H1 (cell line): Measurements from ENCODE around the gene KLC4. TPM values are rescaled to one million over a fixed set of nuclear protein-coding genes. Genes with fewer than 3 reads are reported as not detected.

Experiments used
- CTCF ChIA-PET: fragments of 300-600 bp; sonication (Branson Sonifier 250); formaldehyde crosslinking; loops from one replicate; lab custom pipeline; 2021; ENCODE audit not compliant: partially characterized antibody; lab: Charles Lee
- POLR2A ChIA-PET: fragments of 300-600 bp; sonication (Branson Sonifier 250); formaldehyde crosslinking; loops from one replicate; lab custom pipeline; 2021; ENCODE audit warnings: inconsistent platforms; ENCODE audit not compliant: partially characterized antibody; lab: Charles Lee
- DNase-seq, 2 experiments: peaks; one replicate each; pipeline versions ENCODE4 v3.0.0 to v3.0.0-alpha.2; 2010 to 2022; ENCODE audit warnings: low spot score in 2 of 2, low read depth in 1 of 2, mixed read lengths in 1 of 2
- FAIRE-seq: peaks from 2 replicates; lab custom pipeline; 2011; peaks lifted over from hg19 to GRCh38; lab: Jason Lieb, UNC
- H2AFZ ChIP-seq: 2 replicates; pipeline ENCODE4 v1.8.1; 2012; ENCODE audit warnings: low read length, inconsistent platforms
- H2AK5ac ChIP-seq: 2 replicates; pipeline ENCODE4 v1.6.1; 2013; ENCODE audit warnings: low read depth, low read length
- H2BK120ac ChIP-seq: replicated peaks from 2 replicates; pipeline ENCODE3; 2013; ENCODE audit warnings: low read depth, low read length, inconsistent platforms
- H2BK12ac ChIP-seq: 2 replicates; pipeline ENCODE4 v1.6.1; 2013; ENCODE audit warnings: low read depth, low read length
- H2BK15ac ChIP-seq: 2 replicates; pipeline ENCODE4 v1.6.1; 2013; ENCODE audit warnings: low read length
- H2BK20ac ChIP-seq: 2 replicates; pipeline ENCODE4 v1.6.1; 2013; ENCODE audit warnings: low read length
- H2BK5ac ChIP-seq: 2 replicates; pipeline ENCODE4 v1.6.1; 2013; ENCODE audit warnings: low read depth, low read length
- H3K14ac ChIP-seq: 2 replicates; pipeline ENCODE4 v1.6.1; 2013; ENCODE audit warnings: inconsistent platforms; ENCODE audit not compliant: insufficient read length
- H3K18ac ChIP-seq: 2 replicates; pipeline ENCODE4 v1.6.1; 2013; ENCODE audit warnings: low read length; ENCODE audit errors: extremely low read depth
- H3K23ac ChIP-seq: 2 replicates; pipeline ENCODE4 v1.6.1; 2013; ENCODE audit warnings: inconsistent platforms; ENCODE audit not compliant: insufficient read length
- H3K23me2 ChIP-seq: 2 replicates; pipeline ENCODE4 v1.6.1; 2013; ENCODE audit warnings: low read depth, low read length
- H3K27ac ChIP-seq: 2 replicates; pipeline ENCODE4 v1.6.1; 2011; ENCODE audit warnings: low read depth, low read length, inconsistent platforms
- H3K27me3 ChIP-seq, 4 experiments: replicated peaks in 1 of 4; 1 replicate in 1 of 4; 2 replicates in 3 of 4; pipeline versions ENCODE4 v1.6.1 to v1.8.1; 2011 to 2013; ENCODE audit warnings: low read length in 3 of 4, mild to moderate bottlenecking in 3 of 4, inconsistent platforms in 2 of 4, mixed read lengths in 2 of 4, moderate library complexity in 1 of 4; ENCODE audit not compliant: control insufficient read depth in 3 of 4, insufficient read depth in 3 of 4; ENCODE audit errors: extremely low read depth in 1 of 4
- H3K36me3 ChIP-seq, 4 experiments: 2 replicates each; pipeline versions ENCODE4 v1.6.1 to v1.8.1; 2011 to 2013; ENCODE audit warnings: mild to moderate bottlenecking in 4 of 4, low read length in 3 of 4, moderate library complexity in 2 of 4, control low read depth in 1 of 4, inconsistent platforms in 1 of 4; ENCODE audit not compliant: insufficient read depth in 4 of 4, control insufficient read depth in 2 of 4
- H3K4ac ChIP-seq: replicated peaks from 2 replicates; pipeline ENCODE3; 2013; ENCODE audit warnings: low read length, low read depth, mixed read lengths, inconsistent platforms; ENCODE audit not compliant: insufficient read length
- H3K4me1 ChIP-seq, 4 experiments: replicated peaks in 1 of 4; 1 replicate in 1 of 4; 2 replicates in 3 of 4; pipeline versions ENCODE4 v1.6.1 to v1.8.1; 2011 to 2013; ENCODE audit warnings: low read length in 3 of 4, inconsistent platforms in 2 of 4, mixed read lengths in 1 of 4; ENCODE audit not compliant: insufficient read depth in 4 of 4, control insufficient read depth in 3 of 4
- H3K4me2 ChIP-seq, 2 experiments: 2 replicates each; pipeline versions ENCODE4 v1.6.1 to v1.8.1; 2011 to 2013; ENCODE audit warnings: low read depth in 2 of 2, low read length in 2 of 2, control low read depth in 1 of 2, inconsistent platforms in 1 of 2, mild to moderate bottlenecking in 1 of 2; ENCODE audit not compliant: insufficient read depth in 1 of 2
- H3K4me3 ChIP-seq, 4 experiments: fragments of 200-600, 300-600 bp in 1 of 4; sonication (generic), shearing (Covaris generic), sonication (Bioruptor Twin) in 1 of 4; 2 replicates each; pipeline versions ENCODE4 v1.5.1 to v1.8.1; 2011 to 2016; ENCODE audit warnings: low read length in 4 of 4, low read depth in 3 of 4, control low read depth in 2 of 4, inconsistent platforms in 2 of 4, mild to moderate bottlenecking in 2 of 4, mixed read lengths in 1 of 4, moderate library complexity in 1 of 4; ENCODE audit not compliant: insufficient read depth in 2 of 4; ENCODE audit errors: extremely low read depth in 1 of 4
- H3K56ac ChIP-seq: replicated peaks from 2 replicates; pipeline ENCODE3; 2013; ENCODE audit warnings: low read depth, mild to moderate bottlenecking, mixed read lengths, low read length, inconsistent platforms; ENCODE audit not compliant: insufficient read length
- H3K79me1 ChIP-seq: 2 replicates; pipeline ENCODE4 v1.6.1; 2013; ENCODE audit warnings: low read depth, low read length, control low read depth
- H3K79me2 ChIP-seq, 2 experiments: 2 replicates each; pipeline versions ENCODE4 v1.6.1 to v1.8.1; 2012 to 2013; ENCODE audit warnings: low read length in 2 of 2, mild to moderate bottlenecking in 2 of 2, inconsistent platforms in 1 of 2; ENCODE audit not compliant: insufficient read depth in 2 of 2, control insufficient read depth in 1 of 2
- H3K9ac ChIP-seq, 4 experiments: replicated peaks in 1 of 4; 1 replicate in 1 of 4; 2 replicates in 3 of 4; pipeline versions ENCODE4 v1.6.1 to v1.8.1; 2011 to 2013; ENCODE audit warnings: low read depth in 3 of 4, low read length in 3 of 4, control low read depth in 2 of 4, mild to moderate bottlenecking in 2 of 4, moderate library complexity in 2 of 4, inconsistent platforms in 1 of 4; ENCODE audit errors: extremely low read depth in 1 of 4
- H3K9me3 ChIP-seq, 2 experiments: 2 replicates each; pipeline versions ENCODE4 v1.6.1 to v1.8.1; 2012 to 2013; ENCODE audit warnings: mild to moderate bottlenecking in 2 of 2, moderate library complexity in 2 of 2, control low read depth in 1 of 2, inconsistent platforms in 1 of 2, low read depth in 1 of 2, low read length in 1 of 2, mixed read lengths in 1 of 2; ENCODE audit not compliant: insufficient read depth in 2 of 2
- H4K20me1 ChIP-seq, 2 experiments: replicated peaks in 1 of 2; 2 replicates each; pipeline versions ENCODE3 to v1.8.1; 2011 to 2013; ENCODE audit warnings: inconsistent platforms in 2 of 2, low read length in 2 of 2, mild to moderate bottlenecking in 1 of 2; ENCODE audit not compliant: insufficient read depth in 2 of 2, control insufficient read depth in 1 of 2
- H4K5ac ChIP-seq: 2 replicates; pipeline ENCODE4 v1.6.1; 2013; ENCODE audit warnings: low read length, low read depth, mixed read lengths, inconsistent platforms; ENCODE audit not compliant: insufficient read length
- H4K8ac ChIP-seq: 2 replicates; pipeline ENCODE4 v1.8.0; 2013; ENCODE audit warnings: mild to moderate bottlenecking, moderate library complexity, low read length, inconsistent platforms; ENCODE audit not compliant: insufficient read depth; ENCODE audit errors: extremely low read depth
- H4K91ac ChIP-seq: replicated peaks from 2 replicates; pipeline ENCODE3; 2013; ENCODE audit warnings: low read length, mixed read lengths, inconsistent platforms; ENCODE audit not compliant: insufficient read length
- CBX5 ChIP-seq: fragments of 300-800, 300-1000 bp; sonication (generic); IDR thresholded peaks from 2 replicates; pipeline ENCODE4 v1.7.1; 2016; ENCODE audit warnings: antibody characterized with exemption, low read length, low read depth
- CBX8 ChIP-seq: fragments of 300-800, 300-1000 bp; sonication (generic); IDR thresholded peaks from 2 replicates; pipeline ENCODE4 v1.7.1; 2016; ENCODE audit warnings: low read depth, low read length, borderline replicate concordance
- EGR1 ChIP-seq: IDR thresholded peaks from 2 replicates; pipeline ENCODE4 v1.6.1; 2011; ENCODE audit warnings: low read depth, low read length, borderline replicate concordance
- GABPA ChIP-seq: IDR thresholded peaks from 2 replicates; pipeline ENCODE4 v1.6.1; 2011; ENCODE audit warnings: mild to moderate bottlenecking, low read length, moderate library complexity, borderline replicate concordance; ENCODE audit not compliant: insufficient read depth
- GTF2F1 ChIP-seq: IDR thresholded peaks from 2 replicates; pipeline ENCODE4 v1.6.1; 2012; ENCODE audit warnings: low read depth, low read length, improper control_type of control experiment, borderline replicate concordance
- JUN ChIP-seq: IDR thresholded peaks from 2 replicates; pipeline ENCODE4 v1.6.1; 2011; ENCODE audit warnings: low read depth, mild to moderate bottlenecking, improper control_type of control experiment, low read length
- JUND ChIP-seq: IDR thresholded peaks from 2 replicates; pipeline ENCODE4 v1.6.1; 2011; ENCODE audit warnings: mild to moderate bottlenecking, improper control_type of control experiment, low read length
- RFX5 ChIP-seq: IDR thresholded peaks from 2 replicates; pipeline ENCODE4 v1.6.1; 2011; ENCODE audit warnings: low read depth, low read length, improper control_type of control experiment, borderline replicate concordance
- TCF12 ChIP-seq: IDR thresholded peaks from 2 replicates; pipeline ENCODE4 v1.6.1; 2011; ENCODE audit warnings: low read depth, mild to moderate bottlenecking, low read length
- YY1 ChIP-seq: IDR thresholded peaks from 2 replicates; pipeline ENCODE4 v1.6.1; 2011; ENCODE audit warnings: low read depth, mild to moderate bottlenecking, low read length
- ZNF274 ChIP-seq: IDR thresholded peaks from 2 replicates; pipeline ENCODE4 v1.7.0; 2012; ENCODE audit warnings: low read length, borderline replicate concordance; ENCODE audit errors: extremely low read depth
- WGBS, 2 experiments: shearing (Covaris generic) in 1 of 2; methylation state at CpG; one replicate each; pipeline versions ENCODE4 v1.1.6 to v1.1.7; 2013 to 2015; ENCODE audit warnings: low lambda C conversion rate in 2 of 2, mixed read lengths in 2 of 2, inconsistent platforms in 1 of 2, low coverage in 1 of 2, missing lambda C conversion rate in 1 of 2; ENCODE audit not compliant: insufficient replicate concordance in 2 of 2, insufficient coverage in 1 of 2, insufficient read length in 1 of 2; ENCODE audit errors: extremely low coverage in 1 of 2, missing lambda C conversion rate in 1 of 2; 5-methylcytosine and 5-hydroxymethylcytosine counted together
- polyA plus RNA-seq, 7 experiments: library from polyadenylated mRNA; depleted of rRNA in 3 of 7; stranded (reverse) in 5 of 7; unstranded in 2 of 7; fragments of >200 nt in 5 of 7; fragments of 200-250 nt in 2 of 7; gene quantifications; 1 replicate in 5 of 7; 2 replicates in 1 of 7; 4 replicates in 1 of 7; pipeline versions ENCODE4 v1.2.1 to v1.2.3, GENCODE V29; 2011 to 2013; ENCODE audit warnings: missing spikeins in 2 of 7, mixed read lengths in 2 of 7
- total RNA-seq: library from RNA; stranded (reverse); fragmentation: NEBNext Ultra II Directional; extraction: Animal tissue kit (Norgen Biotek cat#: 25700); gene quantifications from 2 replicates; pipeline ENCODE4 v1.2.1, GENCODE V29; 2021
- TF ChIP-seq, protein P1 (sequence below), 3 experiments: IDR thresholded peaks; 1 replicate in 2 of 3; 2 replicates in 1 of 3; pipeline versions ENCODE4 v1.5.1 to v1.6.1; 2011; ENCODE audit warnings: low read length in 3 of 3, mild to moderate bottlenecking in 3 of 3, inconsistent platforms in 2 of 3, low read depth in 1 of 3, moderate library complexity in 1 of 3; ENCODE audit not compliant: insufficient read depth in 1 of 3; ENCODE audit errors: control extremely low read depth in 1 of 3

KLC4 gene
- total and polyA plus RNA-seq, 2 of the 8 experiments (the other 6 are each of a cell fraction or from before 2014, with no cell fraction given) = 15.7 to 28.5 TPM

DNA sequence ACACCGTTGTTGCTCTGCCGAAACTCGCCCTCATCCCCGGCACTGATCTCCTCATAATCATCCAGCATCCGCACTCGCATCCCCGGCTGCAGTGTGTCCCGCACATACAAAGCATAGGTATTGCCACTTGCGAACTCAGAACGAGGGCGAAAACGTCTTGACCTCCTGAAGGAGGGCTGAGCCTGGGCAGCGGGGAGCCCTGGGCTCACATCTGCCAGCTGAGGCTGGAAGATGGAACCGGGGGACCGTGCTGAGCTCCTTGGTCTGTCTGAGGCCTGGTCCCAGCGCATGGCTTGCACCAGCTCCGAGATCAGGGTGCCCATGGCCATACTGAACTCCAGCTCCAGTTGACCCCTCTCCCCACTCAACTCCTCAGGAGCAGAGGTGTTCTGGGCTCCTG is 8.4 kb upstream of the KLC4 start:
- Histone ChIP-seq H2AK5ac (no peak overlapping the region), H2BK15ac (no peak overlapping the region), H3K4me1 (peaks cover 0 to 10% (median 5%) of the 10 kb centered on the region in 4 experiments; a peak in 4 of 7 replicates), H3K4me3 (no peak overlapping the region), H3K27ac (no peak overlapping the region), H3K18ac (no peak overlapping the region), H3K14ac (no peak overlapping the region), H2AFZ (no peak overlapping the region), H3K79me2 (no peaks in the 10 kb centered on the region), H3K27me3 (no peaks in the 10 kb centered on the region), H3K9me3 (no peaks in the 10 kb centered on the region), H4K20me1 (peaks cover 3 to 4% of the 10 kb centered on the region in 2 experiments), H2BK5ac (no peak overlapping the region), H4K5ac (no peak overlapping the region), H3K4me2 (no peak overlapping the region), H3K36me3 (peaks cover 5 to 34% (median 15%) of the 10 kb centered on the region in 4 experiments; a peak in 7 of 8 replicates), H4K91ac (no peak overlapping the region), H3K56ac (no peak overlapping the region), H2BK12ac (no peak overlapping the region), H4K8ac (no peak overlapping the region), H3K9ac (no peak overlapping the region), H2BK120ac (no peak overlapping the region), H3K79me1 (peaks cover 5% of the 10 kb centered on the region), H2BK20ac (no peak overlapping the region), H3K23me2 (peaks cover 7% of the 10 kb centered on the region), H3K23ac (no peak overlapping the region), H3K4ac (no peak overlapping the region)
- WGBS, 2 experiments = 92% methylated on average over 16 of the region's 17 CpGs; no CpG with 5 or more reads in 1 of the 2 experiments
- no peak for FAIRE-seq
- POLR2A ChIA-PET = interaction anchor here (1.3 to 29.7 kb wide), 4 partner anchors 9 to 39 kb away, joined by 3 to 584 read pairs (median 10); partner anchors contain the start of genes KLC4, KLHDC3, MEA1 and MRPL2
- CTCF ChIA-PET = interaction anchor here (0.8 to 1.8 kb wide), 5 partner anchors 10 to 79 kb away, joined by 3 to 6 read pairs (median 5); no protein-coding TSS in a partner anchor
- DNase-seq = no peak
- no peak for TF ChIP-seq JUND
- no peak for TF ChIP-seq JUN
- no peak for TF ChIP-seq TCF12
- TF ChIP-seq, protein P1, sequence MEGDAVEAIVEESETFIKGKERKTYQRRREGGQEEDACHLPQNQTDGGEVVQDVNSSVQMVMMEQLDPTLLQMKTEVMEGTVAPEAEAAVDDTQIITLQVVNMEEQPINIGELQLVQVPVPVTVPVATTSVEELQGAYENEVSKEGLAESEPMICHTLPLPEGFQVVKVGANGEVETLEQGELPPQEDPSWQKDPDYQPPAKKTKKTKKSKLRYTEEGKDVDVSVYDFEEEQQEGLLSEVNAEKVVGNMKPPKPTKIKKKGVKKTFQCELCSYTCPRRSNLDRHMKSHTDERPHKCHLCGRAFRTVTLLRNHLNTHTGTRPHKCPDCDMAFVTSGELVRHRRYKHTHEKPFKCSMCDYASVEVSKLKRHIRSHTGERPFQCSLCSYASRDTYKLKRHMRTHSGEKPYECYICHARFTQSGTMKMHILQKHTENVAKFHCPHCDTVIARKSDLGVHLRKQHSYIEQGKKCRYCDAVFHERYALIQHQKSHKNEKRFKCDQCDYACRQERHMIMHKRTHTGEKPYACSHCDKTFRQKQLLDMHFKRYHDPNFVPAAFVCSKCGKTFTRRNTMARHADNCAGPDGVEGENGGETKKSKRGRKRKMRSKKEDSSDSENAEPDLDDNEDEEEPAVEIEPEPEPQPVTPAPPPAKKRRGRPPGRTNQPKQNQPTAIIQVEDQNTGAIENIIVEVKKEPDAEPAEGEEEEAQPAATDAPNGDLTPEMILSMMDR (IDR thresholded peaks at IDR 0.05; ENCODE audit: control extremely low read depth in 1 of 3, insufficient read depth in 1 of 3, low read depth in 1 of 3, low read length in 3 of 3) = no peak
- TF ChIP-seq GTF2F1 = no peak
- TF ChIP-seq YY1 = no peak
- TF ChIP-seq RFX5 = no peak
- TF ChIP-seq ZNF274 = no peak
- TF ChIP-seq CBX8 = no peak
- TF ChIP-seq GABPA = no peak
- TF ChIP-seq CBX5 = no peak
- TF ChIP-seq EGR1 = no peak
